GM06990 (cell line): ENCODE results near the gene TSHZ3.

Experiments
- DNase-seq: peaks from one replicate; pipeline ENCODE4 v3.0.0-alpha.2; 2011; ENCODE audit not compliant: insufficient read length; ENCODE audit errors: extremely low read depth
- H3K27me3 ChIP-seq: replicated peaks from 2 replicates; pipeline ENCODE4 v1.6.0; 2011; ENCODE audit warnings: low read length; ENCODE audit not compliant: control insufficient read depth, insufficient read depth
- H3K36me3 ChIP-seq: 2 replicates; pipeline ENCODE4 v1.5.1; 2011; ENCODE audit warnings: low read length; ENCODE audit not compliant: control insufficient read depth, insufficient read depth
- H3K4me3 ChIP-seq: replicated peaks from 2 replicates; pipeline ENCODE4 v1.5.1; 2011; ENCODE audit warnings: low read depth, mild to moderate bottlenecking, control low read depth, low read length
- TF ChIP-seq, protein P1 (sequence below): IDR thresholded peaks from 2 replicates; pipeline ENCODE4 v1.5.1; 2011; ENCODE audit warnings: low read length, control low read depth, mild to moderate bottlenecking, inconsistent platforms; ENCODE audit not compliant: insufficient read depth, poor library complexity, severe bottlenecking

The TSHZ3 gene

DNA sequence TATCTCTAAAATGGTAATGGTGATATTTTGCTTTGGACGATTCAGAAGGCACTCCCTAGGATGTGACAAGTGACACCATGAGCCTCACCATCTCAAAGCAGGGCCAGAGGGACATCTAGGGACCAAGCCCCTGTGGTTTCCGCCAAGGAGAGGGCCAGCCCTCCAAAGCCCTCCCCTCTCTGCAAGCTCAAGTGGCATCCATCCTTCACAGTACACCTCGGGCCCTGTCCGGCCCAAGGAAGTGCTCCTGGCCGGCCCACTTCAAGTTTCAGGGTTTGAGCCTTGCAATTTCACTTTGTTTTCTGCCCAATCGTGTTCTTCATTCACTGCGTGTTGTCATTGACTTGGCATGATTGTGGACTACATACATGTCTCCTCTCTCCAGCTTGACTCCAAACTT is 82.5 kb downstream of the TSHZ3 start:
- TF ChIP-seq, protein P1, sequence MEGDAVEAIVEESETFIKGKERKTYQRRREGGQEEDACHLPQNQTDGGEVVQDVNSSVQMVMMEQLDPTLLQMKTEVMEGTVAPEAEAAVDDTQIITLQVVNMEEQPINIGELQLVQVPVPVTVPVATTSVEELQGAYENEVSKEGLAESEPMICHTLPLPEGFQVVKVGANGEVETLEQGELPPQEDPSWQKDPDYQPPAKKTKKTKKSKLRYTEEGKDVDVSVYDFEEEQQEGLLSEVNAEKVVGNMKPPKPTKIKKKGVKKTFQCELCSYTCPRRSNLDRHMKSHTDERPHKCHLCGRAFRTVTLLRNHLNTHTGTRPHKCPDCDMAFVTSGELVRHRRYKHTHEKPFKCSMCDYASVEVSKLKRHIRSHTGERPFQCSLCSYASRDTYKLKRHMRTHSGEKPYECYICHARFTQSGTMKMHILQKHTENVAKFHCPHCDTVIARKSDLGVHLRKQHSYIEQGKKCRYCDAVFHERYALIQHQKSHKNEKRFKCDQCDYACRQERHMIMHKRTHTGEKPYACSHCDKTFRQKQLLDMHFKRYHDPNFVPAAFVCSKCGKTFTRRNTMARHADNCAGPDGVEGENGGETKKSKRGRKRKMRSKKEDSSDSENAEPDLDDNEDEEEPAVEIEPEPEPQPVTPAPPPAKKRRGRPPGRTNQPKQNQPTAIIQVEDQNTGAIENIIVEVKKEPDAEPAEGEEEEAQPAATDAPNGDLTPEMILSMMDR, result no peak
- H3K27me3 ChIP-seq, result no peaks in the 10 kb centered on the region
- DNase-seq, result no peak
- H3K4me3 ChIP-seq, result no peak overlapping the region
- no peaks in the 10 kb centered on the region for H3K36me3 ChIP-seq

DNA sequence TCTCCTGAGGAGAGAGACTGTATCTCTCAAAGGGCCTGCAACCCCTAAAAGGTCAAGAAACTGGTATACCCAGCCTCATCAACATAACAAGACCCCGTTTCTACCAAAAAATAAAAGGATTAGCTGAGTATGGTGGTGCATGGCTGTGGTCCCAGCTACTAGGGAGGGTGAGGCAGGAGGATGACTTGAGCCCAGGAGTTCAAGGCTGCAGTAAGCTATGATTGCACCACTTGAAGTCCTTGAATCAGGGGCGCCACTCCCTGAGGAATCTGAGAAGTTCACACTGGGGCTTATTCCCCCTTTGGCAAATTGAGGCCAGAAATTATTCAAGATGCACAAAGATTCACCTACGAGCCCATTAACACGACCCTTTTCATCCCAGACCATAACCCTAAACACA is 83.0 kb downstream of the TSHZ3 start:
- no peaks in the 10 kb centered on the region for H3K27me3 ChIP-seq
- no peak overlapping the region for H3K4me3 ChIP-seq
- no peak for DNase-seq
- TF ChIP-seq, protein P1, result no peak
- no peaks in the 10 kb centered on the region for H3K36me3 ChIP-seq

DNA sequence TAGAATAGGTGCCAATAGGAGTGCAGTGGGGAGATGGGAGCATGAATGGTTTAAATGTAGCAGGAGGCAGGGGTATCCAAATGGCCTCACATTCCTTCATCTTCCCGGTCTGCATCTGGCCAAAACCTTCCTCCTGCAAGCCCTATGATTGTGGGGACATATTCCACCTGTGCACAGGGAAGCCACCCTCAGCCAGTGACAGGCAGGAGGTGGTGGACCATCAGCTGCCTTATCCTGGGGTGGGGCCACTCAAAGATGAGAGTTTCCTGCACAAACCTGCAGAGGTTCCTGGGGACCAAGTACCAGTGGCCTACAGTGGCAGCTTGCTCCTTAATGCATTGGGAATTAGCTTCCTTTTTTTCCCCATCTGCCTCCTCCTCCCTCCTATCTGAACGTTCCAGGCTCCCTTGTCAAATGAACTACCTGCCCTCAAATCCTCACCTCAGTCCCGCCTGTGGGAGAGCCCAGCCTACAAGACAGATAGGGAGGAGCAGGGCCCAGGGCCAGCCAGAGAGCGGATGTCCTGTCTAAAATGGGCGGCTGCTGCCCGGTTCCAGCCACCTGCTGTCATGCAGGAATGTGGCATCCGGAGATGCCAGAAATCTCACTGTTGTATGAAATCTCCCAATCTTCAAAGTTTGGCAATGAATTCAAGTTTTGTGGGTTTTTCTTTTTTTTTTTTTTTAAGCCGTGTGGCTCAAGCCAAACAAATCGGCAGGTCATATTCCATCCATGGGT is 85.0 kb downstream of the TSHZ3 start:
- TF ChIP-seq, protein P1, result no peak
- Histone ChIP-seq H3K27me3 (no peaks in the 10 kb centered on the region), H3K36me3 (no peaks in the 10 kb centered on the region), H3K4me3 (no peak overlapping the region)
- DNase-seq, result no peak

DNA sequence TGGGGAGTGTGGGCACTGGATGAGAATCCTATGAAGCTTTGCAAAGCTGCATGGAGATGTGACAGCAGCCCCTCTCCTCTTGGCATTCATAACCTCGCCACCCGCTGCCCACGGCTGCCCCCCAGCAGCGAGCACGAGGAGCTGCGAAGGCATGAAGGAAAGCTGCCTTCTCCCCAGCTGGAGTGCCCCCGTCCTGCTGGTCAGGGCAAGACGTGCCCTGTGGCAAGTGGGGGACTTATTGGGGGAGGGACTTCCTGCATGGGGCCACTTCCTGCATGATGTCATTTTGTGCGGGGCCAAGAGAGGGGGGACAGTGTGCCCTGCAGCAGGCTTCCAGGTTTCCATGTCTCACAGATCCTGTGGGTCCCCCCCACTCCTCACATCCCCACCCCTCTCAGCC is 85.9 kb downstream of the TSHZ3 start:
- TF ChIP-seq, protein P1, result no peak
- H3K36me3 ChIP-seq, result no peaks in the 10 kb centered on the region
- no peaks in the 10 kb centered on the region for H3K27me3 ChIP-seq
- H3K4me3 ChIP-seq, result no peak overlapping the region
- no peak for DNase-seq

DNA sequence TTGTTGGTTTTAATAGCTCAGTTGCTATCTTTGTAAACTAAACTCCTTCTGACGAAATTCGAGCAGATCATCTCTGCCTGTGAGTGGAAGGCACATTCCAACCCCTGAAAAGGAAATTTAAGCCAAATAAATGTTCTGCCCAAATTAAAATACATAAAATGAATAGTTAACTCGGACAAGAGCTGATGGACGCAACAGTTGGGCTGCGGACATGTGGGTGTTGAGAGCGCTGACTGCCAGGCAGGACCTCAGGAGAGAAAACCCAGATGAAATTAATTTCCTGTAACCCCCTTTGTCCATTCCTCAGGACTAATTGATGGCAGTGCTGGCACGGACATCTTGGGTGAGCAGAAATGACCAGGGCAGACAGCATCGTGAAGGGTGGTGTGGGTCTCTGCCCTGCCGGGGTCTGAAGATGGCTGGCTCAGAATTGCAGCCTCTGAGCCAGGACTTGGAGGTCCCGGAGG is 86.5 kb downstream of the TSHZ3 start:
- DNase-seq, result no peak
- H3K36me3 ChIP-seq, result no peaks in the 10 kb centered on the region
- TF ChIP-seq, protein P1, result no peak
- no peak overlapping the region for H3K4me3 ChIP-seq
- H3K27me3 ChIP-seq, result no peaks in the 10 kb centered on the region

DNA sequence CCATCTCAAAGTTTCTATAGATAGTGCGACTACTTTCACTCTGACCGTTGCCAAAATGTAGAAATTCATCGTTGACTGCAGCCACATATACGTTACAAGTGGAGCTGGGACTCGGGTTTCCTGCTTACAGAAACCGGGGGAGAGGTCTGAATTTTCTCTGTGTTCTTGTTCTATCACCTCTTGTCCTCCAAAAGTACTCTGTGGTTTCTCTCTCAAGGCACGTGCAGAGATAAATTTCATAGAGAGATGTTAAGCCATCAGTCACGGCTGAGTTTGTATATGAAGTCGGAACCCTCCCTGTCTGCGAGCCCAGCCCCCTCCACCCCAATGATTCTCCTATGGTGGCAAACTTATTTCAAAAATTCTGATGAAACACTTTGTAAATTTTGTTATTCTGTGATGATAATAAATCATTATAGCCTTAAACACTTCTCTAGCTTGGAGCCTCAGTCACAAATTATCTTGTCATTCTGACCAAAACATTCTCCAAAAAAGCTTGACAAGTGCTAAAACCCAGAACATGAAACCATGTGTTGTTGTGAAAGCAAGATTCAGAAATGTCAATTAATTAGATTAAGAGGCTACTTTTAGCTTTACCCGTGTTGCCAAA is 87.5 kb downstream of the TSHZ3 start:
- H3K4me3 ChIP-seq, result no peak overlapping the region
- no peak for DNase-seq
- no peaks in the 10 kb centered on the region for H3K27me3 ChIP-seq
- TF ChIP-seq, protein P1, result no peak
- no peaks in the 10 kb centered on the region for H3K36me3 ChIP-seq
